Measurements from ENCODE around the gene PPP2R2B.
A peak's percentile ranks its signal among the peaks of the same experiment; 100 is the strongest.

PPP2R2B gene

DNA sequence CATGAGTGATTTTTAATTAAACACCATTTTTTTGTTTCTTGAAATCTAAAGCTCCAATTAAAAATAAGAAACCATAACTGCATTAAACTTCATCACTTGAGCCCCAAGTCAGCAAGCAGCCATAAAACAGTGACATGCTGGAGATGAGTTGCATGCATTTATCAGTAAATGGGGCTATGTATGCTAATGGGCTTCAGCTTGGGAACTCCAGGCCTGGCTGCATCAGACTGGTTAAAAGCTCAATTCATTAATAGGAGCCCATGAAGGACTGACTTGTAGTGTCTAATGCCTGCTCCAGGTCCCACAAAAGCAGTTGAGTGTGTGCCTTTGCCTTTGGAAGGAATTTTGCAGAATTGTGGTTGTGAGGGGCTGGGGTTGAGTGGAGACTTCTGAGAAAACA, 328.9 kb downstream of the PPP2R2B start:
- H3K27me3 Mint-ChIP-seq (ENCODE audit: low read depth, poor library complexity), result peaks cover 19% of the 10 kb centered on the region
- H3K9me3 Mint-ChIP-seq, result no peaks in the 10 kb centered on the region
- H3K4me1 Mint-ChIP-seq, result no peaks in the 10 kb centered on the region
- TF ChIP-seq, protein P1, sequence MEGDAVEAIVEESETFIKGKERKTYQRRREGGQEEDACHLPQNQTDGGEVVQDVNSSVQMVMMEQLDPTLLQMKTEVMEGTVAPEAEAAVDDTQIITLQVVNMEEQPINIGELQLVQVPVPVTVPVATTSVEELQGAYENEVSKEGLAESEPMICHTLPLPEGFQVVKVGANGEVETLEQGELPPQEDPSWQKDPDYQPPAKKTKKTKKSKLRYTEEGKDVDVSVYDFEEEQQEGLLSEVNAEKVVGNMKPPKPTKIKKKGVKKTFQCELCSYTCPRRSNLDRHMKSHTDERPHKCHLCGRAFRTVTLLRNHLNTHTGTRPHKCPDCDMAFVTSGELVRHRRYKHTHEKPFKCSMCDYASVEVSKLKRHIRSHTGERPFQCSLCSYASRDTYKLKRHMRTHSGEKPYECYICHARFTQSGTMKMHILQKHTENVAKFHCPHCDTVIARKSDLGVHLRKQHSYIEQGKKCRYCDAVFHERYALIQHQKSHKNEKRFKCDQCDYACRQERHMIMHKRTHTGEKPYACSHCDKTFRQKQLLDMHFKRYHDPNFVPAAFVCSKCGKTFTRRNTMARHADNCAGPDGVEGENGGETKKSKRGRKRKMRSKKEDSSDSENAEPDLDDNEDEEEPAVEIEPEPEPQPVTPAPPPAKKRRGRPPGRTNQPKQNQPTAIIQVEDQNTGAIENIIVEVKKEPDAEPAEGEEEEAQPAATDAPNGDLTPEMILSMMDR (IDR thresholded peaks at IDR 0.05), result no peak
- H3K36me3 Mint-ChIP-seq (ENCODE audit: low read depth), result no peaks in the 10 kb centered on the region
- no peak overlapping the region for H3K27ac Mint-ChIP-seq
- no peak for DNase-seq
- no peak overlapping the region for H3K4me3 Mint-ChIP-seq

DNA sequence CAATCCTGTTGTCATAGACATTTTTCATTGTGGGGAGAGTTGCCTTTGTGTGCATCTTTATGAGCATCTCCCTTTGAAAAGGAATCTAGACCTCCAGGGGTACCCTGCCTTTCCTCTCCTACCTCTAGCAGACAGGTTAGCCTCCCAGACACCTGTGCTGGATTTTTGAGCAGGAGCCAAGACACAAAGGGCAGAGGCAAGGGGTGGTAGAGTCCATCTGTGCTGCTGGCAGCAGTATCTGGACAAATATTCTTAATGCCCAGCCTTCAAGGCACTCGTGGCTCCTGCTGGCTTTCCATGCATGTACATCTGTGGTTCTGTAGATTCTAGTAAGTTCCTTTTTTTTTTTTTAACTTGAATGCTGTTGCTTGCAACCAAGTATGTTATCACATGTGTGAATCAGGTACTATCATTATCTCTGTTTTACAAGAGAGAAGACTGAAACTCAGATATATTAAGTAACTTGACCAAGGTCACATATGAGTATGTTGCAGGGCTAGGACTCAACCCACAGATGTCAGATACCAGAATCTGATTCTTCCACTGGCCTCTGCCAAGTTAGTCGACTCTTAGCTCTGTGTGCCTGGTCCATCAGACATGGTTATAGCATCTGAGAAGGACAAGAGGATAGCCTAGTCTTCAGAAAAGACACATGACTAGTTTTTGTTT, 329.6 kb downstream of the PPP2R2B start:
- no peak overlapping the region for H3K4me3 Mint-ChIP-seq
- H3K27ac Mint-ChIP-seq, result no peak overlapping the region
- DNase-seq, result no peak
- no peaks in the 10 kb centered on the region for H3K4me1 Mint-ChIP-seq
- no peaks in the 10 kb centered on the region for H3K9me3 Mint-ChIP-seq
- TF ChIP-seq, protein P1 (IDR thresholded peaks at IDR 0.05), result no peak
- H3K36me3 Mint-ChIP-seq (ENCODE audit: low read depth), result no peaks in the 10 kb centered on the region
- peaks cover 19% of the 10 kb centered on the region for H3K27me3 Mint-ChIP-seq (ENCODE audit: low read depth, poor library complexity)

DNA sequence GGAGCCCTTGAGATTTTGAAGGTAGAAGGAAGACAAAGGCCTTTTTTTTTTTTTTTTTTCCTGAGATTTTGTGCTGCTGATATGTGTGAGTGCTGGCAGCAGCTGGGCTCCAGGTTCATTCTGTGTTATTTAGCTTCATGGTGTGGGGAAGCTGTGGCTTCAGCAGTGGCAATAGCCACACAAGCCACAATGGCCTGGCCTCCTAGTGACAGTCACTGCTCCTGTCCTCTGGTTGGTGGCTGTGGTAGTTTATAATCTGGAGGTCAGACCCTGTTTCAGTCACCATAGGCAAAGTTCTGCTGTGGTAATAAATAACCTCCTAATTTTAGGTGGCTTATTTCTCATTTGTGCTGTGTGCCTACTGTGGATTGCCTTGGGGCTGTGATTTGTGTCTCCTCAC, 334.3 kb downstream of the PPP2R2B start:
- DNase-seq, result no peak
- no peak overlapping the region for H3K4me3 Mint-ChIP-seq
- no peak overlapping the region for H3K27ac Mint-ChIP-seq
- H3K36me3 Mint-ChIP-seq (ENCODE audit: low read depth), result no peaks in the 10 kb centered on the region
- peaks cover 18% of the 10 kb centered on the region for H3K27me3 Mint-ChIP-seq (ENCODE audit: low read depth, poor library complexity)
- TF ChIP-seq, protein P1 (IDR thresholded peaks at IDR 0.05), result no peak
- H3K9me3 Mint-ChIP-seq, result no peaks in the 10 kb centered on the region
- H3K4me1 Mint-ChIP-seq, result no peaks in the 10 kb centered on the region

DNA sequence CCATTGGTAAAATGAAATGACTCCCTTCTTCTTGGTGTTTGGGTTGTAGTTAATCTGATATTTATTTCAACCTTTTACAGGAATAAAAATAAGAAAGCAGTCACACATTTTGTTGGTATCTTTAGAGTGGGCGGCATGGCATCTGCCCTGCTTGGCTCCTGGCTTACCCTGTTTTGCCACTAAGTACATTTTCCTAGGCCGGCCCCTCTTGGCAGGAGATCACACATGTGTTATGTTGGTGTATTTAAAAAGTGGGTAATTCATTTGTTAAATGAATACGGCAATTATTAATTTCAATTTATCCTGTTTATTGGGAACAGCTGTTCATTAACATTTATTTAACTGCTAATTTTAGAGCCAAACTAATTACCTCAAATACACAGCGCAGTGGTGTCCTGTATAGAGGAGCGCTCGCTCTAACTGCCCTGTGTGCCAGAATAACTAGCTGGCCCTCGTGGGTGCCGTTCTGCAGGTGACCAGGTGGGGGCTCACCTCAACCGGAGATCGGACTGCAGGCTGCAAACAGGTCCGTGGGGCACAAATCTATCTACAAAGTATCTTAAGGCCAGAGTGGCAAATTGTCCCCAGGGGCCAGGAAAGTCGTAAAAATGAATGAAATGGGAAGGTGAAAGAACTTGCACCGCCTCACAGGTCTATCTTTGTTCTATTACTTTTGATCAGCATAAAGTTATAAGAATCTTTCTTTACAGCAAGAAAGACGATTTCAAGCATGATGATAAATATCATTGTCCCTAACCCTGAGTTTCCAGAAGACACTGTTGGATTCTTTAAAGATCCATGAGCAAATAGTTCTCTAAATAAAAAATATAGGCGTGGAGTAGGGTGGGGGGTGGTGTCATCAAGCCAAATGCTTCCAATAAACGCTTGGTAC, 336.4 kb downstream of the PPP2R2B start:
- H3K36me3 Mint-ChIP-seq (ENCODE audit: low read depth), result no peaks in the 10 kb centered on the region
- no peak overlapping the region for H3K27ac Mint-ChIP-seq
- no peak overlapping the region for H3K4me3 Mint-ChIP-seq
- TF ChIP-seq, protein P1 (IDR thresholded peaks at IDR 0.05), result peak; percentile 91
- H3K9me3 Mint-ChIP-seq, result no peaks in the 10 kb centered on the region
- H3K27me3 Mint-ChIP-seq (ENCODE audit: low read depth, poor library complexity), result peaks cover 17% of the 10 kb centered on the region
- peak; percentile 85 for DNase-seq
- H3K4me1 Mint-ChIP-seq, result no peaks in the 10 kb centered on the region

GRCh38 chr5:146540414-146540813, 338.1 kb downstream of the PPP2R2B start:
- TF ChIP-seq, protein P1 (IDR thresholded peaks at IDR 0.05), result no peak
- Mint-ChIP-seq H3K27ac (no peak overlapping the region), H3K4me3 (no peak overlapping the region), H3K27me3 (ENCODE audit: low read depth, poor library complexity) (peaks cover 9% of the 10 kb centered on the region), H3K4me1 (no peaks in the 10 kb centered on the region), H3K36me3 (ENCODE audit: low read depth) (no peaks in the 10 kb centered on the region), H3K9me3 (no peaks in the 10 kb centered on the region)
- no peak for DNase-seq

Data from nephron progenitor cell (in vitro differentiated cells).